ENCODE results near the gene SGSM1.

The SGSM1 gene

DNA sequence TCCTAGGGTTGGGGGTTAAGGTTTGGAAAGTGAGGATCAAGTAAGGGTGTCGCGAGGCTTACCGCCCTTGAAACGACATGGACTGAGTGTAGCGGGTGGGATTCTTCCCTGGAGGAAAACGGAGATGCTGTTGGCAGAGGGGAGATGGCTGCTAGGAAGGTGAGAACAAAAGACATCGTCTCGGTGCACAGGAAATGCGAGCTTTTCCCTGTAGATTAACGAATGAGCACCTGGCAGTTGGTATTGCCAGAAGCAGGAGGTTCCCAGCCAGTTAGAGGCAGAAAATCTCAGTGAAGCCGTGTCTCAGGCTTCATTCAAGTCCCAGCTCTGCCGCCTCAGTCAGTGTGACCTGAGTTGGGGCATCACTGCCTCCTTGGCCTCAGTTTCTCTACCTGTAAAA is 141.9 kb downstream of the SGSM1 start:
- DNase-seq (ENCODE audit: extremely low read depth in 1 of 2, low read depth in 1 of 2), result no peak

GRCh38 chr22:24948356-24949202 is 142.6 kb downstream of the SGSM1 start:
- no peak for DNase-seq (ENCODE audit: extremely low read depth in 1 of 2, low read depth in 1 of 2)

GRCh38 chr22:24950272-24950902 is 144.4 kb downstream of the SGSM1 start:
- DNase-seq (ENCODE audit: extremely low read depth in 1 of 2, low read depth in 1 of 2), result no peak

DNA sequence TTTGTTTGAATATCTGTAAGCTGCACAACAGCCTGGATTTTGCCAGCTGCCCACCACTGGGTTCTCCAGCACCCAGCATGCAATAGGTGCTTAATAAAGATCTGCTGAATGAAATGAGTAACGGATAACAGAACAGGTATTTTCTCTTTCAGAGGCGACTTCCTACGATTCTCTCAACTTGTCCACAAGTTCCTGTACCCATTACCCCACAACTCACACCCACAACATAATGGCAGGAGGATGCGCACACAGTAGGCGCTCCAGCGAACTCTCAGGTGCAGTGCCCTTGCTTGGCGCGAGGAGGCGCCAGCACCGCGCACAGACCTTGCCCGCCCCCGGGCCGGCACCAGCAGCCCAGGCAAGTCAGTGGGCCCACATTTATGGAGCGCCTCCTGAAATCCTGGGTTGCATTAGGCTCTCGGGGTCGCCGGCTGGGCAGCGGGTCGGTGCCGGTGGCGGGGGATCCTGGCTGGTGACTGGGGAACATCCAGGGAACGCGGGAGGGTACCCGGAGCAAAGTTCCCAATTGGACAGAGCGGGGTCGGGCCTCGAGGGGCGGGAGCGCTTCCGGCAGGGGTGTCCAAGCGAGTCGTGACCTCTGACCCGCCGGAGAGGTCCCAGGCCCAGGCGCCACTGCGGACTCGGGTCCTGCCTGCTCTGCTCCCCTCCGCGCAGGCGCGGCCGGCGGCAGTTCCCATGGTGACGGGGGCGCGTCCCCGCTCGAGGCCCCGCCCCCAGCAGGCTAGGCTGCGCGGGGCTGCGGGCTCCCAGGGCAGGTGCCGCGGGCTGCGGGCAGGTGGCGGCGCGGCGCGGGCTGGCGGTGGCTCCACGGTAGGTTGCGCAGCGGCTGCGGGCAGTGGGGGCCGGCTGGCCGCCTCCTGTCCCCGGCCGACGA is 146.2 kb downstream of the SGSM1 start, which contains the start of gene KIAA1671:
Gene KIAA1671 (plus strand): TSS at position 775 of the 895 bp plus-strand sequence. CDS start 75,284 bp downstream, outside the sequence.
- peak; percentile 65 to 72 for DNase-seq (ENCODE audit: extremely low read depth in 1 of 2, low read depth in 1 of 2)

DNA sequence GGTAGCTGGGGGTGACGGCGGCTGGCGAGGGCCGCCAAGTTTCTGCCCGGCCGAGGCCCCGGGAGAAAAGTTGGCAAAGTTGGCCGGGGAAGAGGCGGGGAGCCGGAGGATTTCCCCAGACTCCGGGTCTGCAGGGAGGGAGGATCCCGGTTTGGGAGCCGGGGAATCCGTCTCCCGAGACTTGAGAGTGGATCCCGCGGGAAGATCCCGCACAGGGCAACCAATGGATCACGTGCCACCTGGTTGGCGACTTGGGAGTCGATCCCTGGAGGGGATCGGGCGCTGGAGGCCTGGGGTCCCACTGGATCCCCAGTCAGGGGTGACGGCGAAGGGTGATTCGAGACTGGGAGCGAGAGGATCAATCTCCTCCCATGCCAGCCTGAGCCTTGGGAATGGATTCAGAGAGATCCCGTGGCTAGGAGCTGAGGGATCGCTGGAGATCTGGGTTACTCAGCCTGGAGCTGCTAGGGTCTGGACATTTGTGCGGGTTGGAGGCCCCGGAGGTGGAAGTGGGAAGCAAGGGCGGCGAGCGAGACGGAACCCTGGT is 146.9 kb downstream of the SGSM1 start:
- no peak for DNase-seq (ENCODE audit: extremely low read depth in 1 of 2, low read depth in 1 of 2)

DNA sequence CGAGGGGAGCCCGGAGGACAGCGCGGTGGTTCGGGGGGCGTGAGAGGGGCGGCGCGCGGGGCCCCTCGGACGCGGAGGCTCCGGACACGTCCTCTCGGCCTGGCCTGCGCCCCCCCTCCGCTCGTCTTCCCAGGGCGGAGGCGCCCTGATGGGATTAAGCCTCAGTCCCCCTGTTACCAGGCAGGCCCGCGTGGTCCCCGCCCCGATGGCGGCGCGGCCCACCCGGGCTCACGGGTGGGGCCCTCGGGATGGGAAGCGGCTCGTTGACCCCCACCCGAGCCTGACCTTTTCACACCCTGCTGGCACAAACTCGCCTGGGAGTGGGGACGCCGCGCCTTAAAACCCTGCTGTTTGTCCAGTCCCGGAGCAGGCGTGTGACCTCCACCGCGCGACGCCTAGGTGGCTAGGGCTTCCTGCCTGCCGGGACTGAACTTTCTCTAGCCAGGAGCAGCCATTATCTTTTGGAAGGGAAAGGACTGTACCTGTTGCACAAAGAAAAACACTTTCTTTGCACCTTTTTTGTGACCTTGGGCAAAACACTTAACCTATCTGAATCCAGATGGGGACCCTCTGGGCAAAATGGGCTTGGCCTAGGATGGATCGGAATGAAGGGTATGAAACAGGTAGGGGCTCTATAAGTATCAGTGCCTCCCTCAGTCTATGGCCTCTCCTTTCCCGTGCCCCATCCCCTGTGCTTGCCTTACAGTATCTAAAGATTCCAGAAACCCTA is 147.5 kb downstream of the SGSM1 start:
- DNase-seq (ENCODE audit: extremely low read depth in 1 of 2, low read depth in 1 of 2), result no peak

DNA sequence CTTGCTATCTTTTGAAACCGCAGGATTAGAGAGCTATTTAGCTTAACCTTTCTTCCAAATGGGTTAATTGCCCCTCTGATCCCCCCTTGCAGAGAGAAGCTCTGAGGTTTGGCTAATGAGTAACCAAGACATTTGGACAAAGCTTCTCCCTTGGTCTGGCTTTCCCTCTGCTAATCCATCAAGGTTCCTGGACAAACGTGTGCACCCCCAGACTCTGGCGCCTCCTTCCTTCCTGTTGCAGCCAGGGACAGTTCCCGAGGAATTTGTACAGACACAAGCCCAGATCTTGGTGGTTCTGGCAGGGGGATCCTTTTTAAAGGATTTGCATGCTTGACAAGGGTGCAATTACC is 148.1 kb downstream of the SGSM1 start:
- DNase-seq (ENCODE audit: extremely low read depth in 1 of 2, low read depth in 1 of 2), result no peak

- no peak for DNase-seq (ENCODE audit: extremely low read depth in 1 of 2, low read depth in 1 of 2)
These were observed 148.8 kb downstream of the SGSM1 start for GRCh38 chr22:24954856-24955255.

- DNase-seq (ENCODE audit: extremely low read depth in 1 of 2, low read depth in 1 of 2), result no peak
These were observed 151.0 kb downstream of the SGSM1 start for GRCh38 chr22:24957043-24957442.

GRCh38 chr22:24961217-24961844 is 155.3 kb downstream of the SGSM1 start:
- no peak for DNase-seq (ENCODE audit: extremely low read depth in 1 of 2, low read depth in 1 of 2)

DNA sequence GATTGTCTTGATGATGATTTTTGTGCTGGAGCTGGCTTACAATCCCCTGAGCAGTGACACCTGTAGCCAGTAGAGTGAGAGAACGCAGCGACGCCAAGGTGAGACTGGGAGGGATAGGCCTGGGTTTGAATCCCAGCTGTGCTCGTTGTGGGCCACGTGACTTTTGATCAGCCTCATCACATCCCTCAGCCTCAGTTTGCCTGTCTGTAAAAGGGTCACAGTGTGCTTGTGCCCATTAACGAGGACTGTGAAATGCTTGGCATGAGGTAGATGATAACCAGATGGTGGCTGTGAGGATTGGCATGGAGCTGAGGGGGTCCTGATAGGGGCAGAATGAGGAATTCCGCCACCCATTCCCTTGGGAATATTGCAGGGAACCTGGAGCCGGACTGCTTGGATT is 156.1 kb downstream of the SGSM1 start:
- no peak for DNase-seq (ENCODE audit: extremely low read depth in 1 of 2, low read depth in 1 of 2)

DNA sequence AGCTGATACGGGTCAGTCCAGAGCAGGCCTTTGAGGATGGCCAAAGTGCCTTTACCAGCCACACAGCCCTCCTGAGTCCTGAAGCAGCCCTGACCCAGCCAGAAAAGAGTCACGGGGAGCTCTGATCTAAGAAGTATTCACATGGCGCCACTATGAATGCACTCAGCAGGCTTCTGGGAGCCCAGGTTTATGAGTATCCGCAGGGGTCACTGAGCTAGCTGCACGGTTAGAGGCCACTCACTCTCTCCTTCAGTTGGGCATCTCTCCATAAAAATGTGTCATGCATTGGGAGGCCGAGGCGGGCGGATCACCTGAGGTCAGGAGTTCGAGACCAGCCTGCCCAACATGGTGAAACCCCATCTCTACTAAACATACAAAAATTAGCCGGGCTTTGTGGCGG is 156.8 kb downstream of the SGSM1 start:
- DNase-seq (ENCODE audit: extremely low read depth in 1 of 2, low read depth in 1 of 2), result no peak

DNA sequence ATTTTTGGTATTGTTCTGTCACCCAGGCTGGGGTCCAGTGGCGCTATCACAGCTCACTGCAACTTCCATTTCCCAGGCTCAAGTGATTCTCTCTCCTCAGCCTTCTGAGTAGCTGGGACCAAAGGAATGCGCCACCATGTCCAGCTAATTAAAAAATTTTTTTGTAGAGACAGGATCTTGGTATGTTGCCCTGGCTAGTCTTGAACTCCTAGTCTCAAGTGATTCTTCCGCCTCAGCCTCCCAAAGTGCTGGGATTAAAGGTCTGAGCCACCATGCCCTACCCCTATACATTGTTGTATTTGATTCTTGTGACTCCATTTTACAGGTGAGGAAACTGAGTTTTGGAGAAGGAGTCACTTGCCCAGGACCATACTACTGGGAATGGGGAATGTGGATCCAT is 158.4 kb downstream of the SGSM1 start:
- DNase-seq (ENCODE audit: extremely low read depth in 1 of 2, low read depth in 1 of 2), result no peak

DNA sequence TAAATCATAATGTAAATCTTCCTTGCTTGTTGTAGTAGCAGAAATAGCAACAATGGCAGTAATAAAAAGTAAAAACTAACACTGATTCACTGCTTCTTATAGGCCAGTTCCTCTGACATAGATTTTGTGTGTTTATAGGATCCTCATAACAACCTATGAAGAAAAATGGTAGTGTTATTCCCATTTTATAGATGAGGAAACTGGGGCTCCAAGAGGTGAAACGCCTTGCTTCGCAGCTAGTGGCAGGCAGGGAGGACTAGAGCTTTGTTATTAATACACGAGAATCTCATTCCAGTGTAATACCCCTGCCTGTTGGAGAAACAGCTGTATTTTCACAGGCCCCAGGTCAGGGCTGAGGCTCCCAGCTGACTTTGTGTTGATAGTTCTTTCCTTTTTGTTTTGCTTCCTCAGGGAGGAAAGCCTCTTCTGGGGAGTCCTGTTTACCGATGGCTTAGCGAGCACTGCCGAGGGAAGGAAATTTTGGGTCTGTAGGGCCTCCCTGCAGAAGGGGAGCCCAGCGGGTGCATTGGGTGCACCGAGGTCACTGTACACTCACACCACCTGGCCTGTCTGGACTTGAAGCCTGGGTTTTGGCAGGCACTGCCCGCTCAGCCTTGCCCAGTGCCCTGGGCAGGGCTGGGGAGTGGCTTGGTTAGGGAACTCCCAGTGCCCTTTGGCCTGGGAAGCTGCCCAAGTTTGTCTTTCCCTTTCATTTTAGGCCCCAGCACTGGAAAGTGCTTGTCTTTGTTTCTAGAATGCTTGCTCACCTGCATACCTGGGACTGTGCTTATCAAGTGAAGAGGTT is 160.0 kb downstream of the SGSM1 start:
- no peak for DNase-seq (ENCODE audit: extremely low read depth in 1 of 2, low read depth in 1 of 2)

- DNase-seq (ENCODE audit: extremely low read depth in 1 of 2, low read depth in 1 of 2), result no peak
These were observed 162.1 kb downstream of the SGSM1 start for GRCh38 chr22:24968066-24968561.

GRCh38 chr22:24969560-24970301 is 163.7 kb downstream of the SGSM1 start:
- DNase-seq (ENCODE audit: extremely low read depth in 1 of 2, low read depth in 1 of 2), result no peak

GRCh38 chr22:24972369-24972768 is 166.4 kb downstream of the SGSM1 start:
- no peak for DNase-seq (ENCODE audit: extremely low read depth in 1 of 2, low read depth in 1 of 2)

DNA sequence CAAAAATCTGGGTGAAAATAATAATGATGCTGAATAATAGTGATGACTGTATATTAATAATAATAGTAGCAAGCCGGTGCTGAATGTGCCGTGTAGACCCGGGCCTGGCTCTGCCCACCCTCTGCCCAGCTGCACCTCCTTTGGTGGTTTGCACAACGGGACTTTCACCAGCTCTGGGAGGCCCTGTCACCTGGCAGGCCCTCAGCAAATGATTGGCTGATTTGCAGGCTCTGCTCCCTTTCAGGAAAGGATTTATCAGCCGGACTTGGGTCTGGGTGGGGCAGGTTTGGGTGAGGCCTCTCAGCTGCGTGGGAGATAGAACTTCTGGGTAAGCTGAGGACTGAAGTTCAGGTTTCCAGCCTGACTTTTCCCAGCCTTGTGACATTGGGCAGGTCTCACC is 167.9 kb downstream of the SGSM1 start:
- no peak for DNase-seq (ENCODE audit: extremely low read depth in 1 of 2, low read depth in 1 of 2)
